Panc1 (cell line): Measurements from ENCODE around the gene CRB2. TPM values are rescaled to one million over a fixed set of nuclear protein-coding genes. Genes with fewer than 3 reads are reported as not detected.

Experiments used
- ATAC-seq: fragments of 200-7000 bp; cut with Tn5 transposase; 2 replicates; pipeline ENCODE4 v1.9.1; 2020; ENCODE audit warnings: mild to moderate bottlenecking, moderate library complexity
- BruUV-seq: library from RNA; stranded (reverse); fragments of 400-500 nt; replicated peaks from 2 replicates; lab custom pipeline; 2021; lab: Mats Ljungman, UMichigan
- CTCF ChIA-PET: fragments of 300-600 bp; sonication (Branson Sonifier 250); formaldehyde crosslinking; loops from one replicate; lab custom pipeline; 2022; ENCODE audit warnings: antibody characterized with exemption; lab: Charles Lee
- POLR2A ChIA-PET: fragments of 300-600 bp; sonication (Branson Sonifier 250); formaldehyde crosslinking; loops from one replicate; lab custom pipeline; 2022; ENCODE audit warnings: antibody characterized with exemption; lab: Charles Lee
- DNase-seq: peaks from one replicate; pipeline ENCODE4 v3.0.0-alpha.2; 2010; ENCODE audit warnings: low read depth, low spot score
- H3K27ac ChIP-seq: 2 replicates; pipeline ENCODE4 v1.5.1; 2011; ENCODE audit warnings: mild to moderate bottlenecking, low read length, inconsistent platforms
- H3K27me3 ChIP-seq: fragments of 200-500 bp; sonication (Bioruptor generic); 2 replicates; pipeline ENCODE4 v1.6.0; 2014; ENCODE audit warnings: low read length, inconsistent platforms; ENCODE audit not compliant: control insufficient read depth, insufficient read depth
- H3K36me3 ChIP-seq: fragments of 200-500 bp; sonication (Bioruptor generic); 2 replicates; pipeline ENCODE4 v1.5.1; 2014; ENCODE audit warnings: inconsistent platforms, mild to moderate bottlenecking, low read length, moderate library complexity; ENCODE audit not compliant: control insufficient read depth, insufficient read depth
- H3K4me1 ChIP-seq: 2 replicates; pipeline ENCODE4 v1.5.1; 2011; ENCODE audit warnings: inconsistent platforms, mild to moderate bottlenecking, low read length, moderate library complexity; ENCODE audit not compliant: control insufficient read depth, insufficient read depth
- H3K4me3 ChIP-seq, 2 experiments: 2 replicates each; pipeline ENCODE4 v1.5.1; 2011 to 2012; ENCODE audit warnings: low read depth in 2 of 2, low read length in 2 of 2, mild to moderate bottlenecking in 2 of 2, inconsistent platforms in 1 of 2, moderate library complexity in 1 of 2
- H3K9me3 ChIP-seq: fragments of 200-500 bp; sonication (Bioruptor generic); 2 replicates; pipeline ENCODE4 v1.5.1; 2014; ENCODE audit warnings: low read depth, mild to moderate bottlenecking, inconsistent platforms, low read length, moderate library complexity; ENCODE audit not compliant: control insufficient read depth, insufficient read depth
- CTCF ChIP-seq: fragments of 450-650 bp; IDR thresholded peaks from 2 replicates; pipeline ENCODE4 v1.5.1; 2017; ENCODE audit warnings: mild to moderate bottlenecking
- POLR2AphosphoS5 ChIP-seq: IDR thresholded peaks from 2 replicates; pipeline ENCODE4 v1.6.1; 2012; ENCODE audit warnings: mild to moderate bottlenecking, low read depth, low read length, moderate library complexity
- SIN3A ChIP-seq: IDR thresholded peaks from 2 replicates; pipeline ENCODE4 v1.6.1; 2012; ENCODE audit warnings: low read depth, mild to moderate bottlenecking, low read length, moderate library complexity, borderline replicate concordance; ENCODE audit not compliant: insufficient read depth
- TCF7L2 ChIP-seq: IDR thresholded peaks from 2 replicates; pipeline ENCODE4 v1.6.1; 2011; ENCODE audit warnings: mild to moderate bottlenecking, low read depth, low read length, inconsistent platforms
- in situ Hi-C: cut with HindIII; loops from 2 replicates; pipeline ENCODE4 v1.10.0; 2016; ENCODE audit warnings: low sequenced_read_pairs, low pct_unique_long_range_greater_than_20kb
- intact Hi-C: fragments of 100-400 bp; cut with micrococcal nuclease; formaldehyde crosslinking; loops from one replicate; pipeline ENCODE4 v1.10.0; 2022; ENCODE audit not compliant: unreplicated experiment
- total RNA-seq: library from RNA; stranded (reverse); gene quantifications from one replicate; pipeline ENCODE4 v1.2.1, GENCODE V29; 2021; ENCODE audit not compliant: unreplicated experiment
- TF ChIP-seq, protein P1 (sequence below), 2 experiments: IDR thresholded peaks; 2 replicates each; pipeline ENCODE4 v1.6.1; 2011 to 2012; ENCODE audit warnings: low read depth in 2 of 2, control low read depth in 1 of 2, low read length in 1 of 2, mild to moderate bottlenecking in 1 of 2, moderate library complexity in 1 of 2; ENCODE audit not compliant: insufficient read depth in 1 of 2

CRB2 gene
- total RNA-seq, 1 experiment from 2014 or later: 0.05 TPM

DNA sequence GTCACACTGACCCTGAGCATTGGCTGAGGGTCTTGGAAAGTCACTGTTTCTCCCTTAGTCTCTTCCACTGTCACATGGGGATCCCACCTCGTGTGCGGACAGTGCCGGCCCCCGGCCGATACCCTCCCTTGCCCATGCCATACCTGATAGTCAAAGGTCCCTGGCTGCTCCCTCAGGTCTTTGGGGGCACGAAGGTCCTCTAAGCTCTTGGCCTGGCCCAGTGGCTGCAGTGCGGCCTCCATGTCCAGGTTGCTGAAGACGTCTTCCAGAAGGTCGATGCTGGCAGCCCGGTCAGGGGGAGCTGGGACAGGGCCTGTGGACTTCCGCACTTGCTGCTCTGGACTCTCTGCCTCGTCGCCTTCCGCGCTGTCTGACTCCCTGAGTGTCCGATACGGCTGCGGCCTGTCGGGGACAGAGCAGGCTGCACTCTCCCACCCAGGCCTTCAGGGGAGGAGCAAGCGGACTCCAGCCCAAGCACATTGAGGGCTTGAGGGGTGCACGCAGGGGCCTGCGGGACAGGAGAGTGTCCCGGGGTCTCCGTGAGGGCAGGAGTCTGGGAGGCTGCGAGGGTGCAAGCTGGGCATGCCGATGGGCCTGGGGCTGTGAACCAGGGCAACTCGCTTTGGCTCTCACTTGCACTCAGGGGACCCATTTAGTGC lies 27.6 kb downstream of the CRB2 start:
- CTCF ChIA-PET: interaction anchor here (0.6 kb wide), 1 partner anchor 28 kb away, joined by 5 read pairs; no protein-coding TSS in a partner anchor
- ATAC-seq (no peak), DNase-seq (no peak)
- TF ChIP-seq, protein P1, sequence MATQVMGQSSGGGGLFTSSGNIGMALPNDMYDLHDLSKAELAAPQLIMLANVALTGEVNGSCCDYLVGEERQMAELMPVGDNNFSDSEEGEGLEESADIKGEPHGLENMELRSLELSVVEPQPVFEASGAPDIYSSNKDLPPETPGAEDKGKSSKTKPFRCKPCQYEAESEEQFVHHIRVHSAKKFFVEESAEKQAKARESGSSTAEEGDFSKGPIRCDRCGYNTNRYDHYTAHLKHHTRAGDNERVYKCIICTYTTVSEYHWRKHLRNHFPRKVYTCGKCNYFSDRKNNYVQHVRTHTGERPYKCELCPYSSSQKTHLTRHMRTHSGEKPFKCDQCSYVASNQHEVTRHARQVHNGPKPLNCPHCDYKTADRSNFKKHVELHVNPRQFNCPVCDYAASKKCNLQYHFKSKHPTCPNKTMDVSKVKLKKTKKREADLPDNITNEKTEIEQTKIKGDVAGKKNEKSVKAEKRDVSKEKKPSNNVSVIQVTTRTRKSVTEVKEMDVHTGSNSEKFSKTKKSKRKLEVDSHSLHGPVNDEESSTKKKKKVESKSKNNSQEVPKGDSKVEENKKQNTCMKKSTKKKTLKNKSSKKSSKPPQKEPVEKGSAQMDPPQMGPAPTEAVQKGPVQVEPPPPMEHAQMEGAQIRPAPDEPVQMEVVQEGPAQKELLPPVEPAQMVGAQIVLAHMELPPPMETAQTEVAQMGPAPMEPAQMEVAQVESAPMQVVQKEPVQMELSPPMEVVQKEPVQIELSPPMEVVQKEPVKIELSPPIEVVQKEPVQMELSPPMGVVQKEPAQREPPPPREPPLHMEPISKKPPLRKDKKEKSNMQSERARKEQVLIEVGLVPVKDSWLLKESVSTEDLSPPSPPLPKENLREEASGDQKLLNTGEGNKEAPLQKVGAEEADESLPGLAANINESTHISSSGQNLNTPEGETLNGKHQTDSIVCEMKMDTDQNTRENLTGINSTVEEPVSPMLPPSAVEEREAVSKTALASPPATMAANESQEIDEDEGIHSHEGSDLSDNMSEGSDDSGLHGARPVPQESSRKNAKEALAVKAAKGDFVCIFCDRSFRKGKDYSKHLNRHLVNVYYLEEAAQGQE (IDR thresholded peaks at IDR 0.05; ENCODE audit: insufficient read depth in 1 of 2, low read depth in 2 of 2, low read length in 1 of 2): no peak
- Histone ChIP-seq H3K27me3 (no peaks in the 10 kb centered on the region), H3K9me3 (no peaks in the 10 kb centered on the region), H3K27ac (no peak overlapping the region), H3K4me3 (no peak overlapping the region), H3K36me3 (no peaks in the 10 kb centered on the region), H3K4me1 (no peaks in the 10 kb centered on the region)
- no TSS peak for BruUV-seq
- POLR2A ChIA-PET: no interaction called here
- in situ Hi-C loops (no loop called here), intact Hi-C loops (loop anchor here (2.0 kb wide), 1 partner anchor 29 kb away; no protein-coding TSS in a partner anchor)

DNA sequence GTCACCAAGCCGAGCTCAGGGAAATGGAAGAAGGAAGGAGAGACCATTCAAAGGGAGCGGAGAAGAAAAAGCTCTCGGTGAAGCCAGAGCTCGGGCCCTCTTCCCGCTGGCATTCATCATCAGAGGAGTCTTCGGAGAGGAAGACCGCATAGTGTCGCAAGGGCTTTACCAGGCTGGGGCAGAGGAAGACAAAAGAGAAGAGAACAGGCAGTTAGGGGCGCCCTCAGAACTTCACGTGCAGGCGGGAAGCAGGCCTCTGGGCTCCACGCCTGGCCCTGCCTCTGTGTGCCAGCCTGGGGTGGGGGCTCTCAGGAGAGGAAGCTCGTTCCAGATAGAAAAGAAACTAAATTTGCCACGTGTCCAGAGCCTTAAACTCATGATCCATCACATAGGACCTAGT lies 31.7 kb downstream of the CRB2 start:
- CTCF ChIA-PET: no interaction called here
- POLR2A ChIA-PET: interaction anchor here (0.6 kb wide), 1 partner anchor 33 kb away, joined by 12 read pairs; no protein-coding TSS in a partner anchor
- Histone ChIP-seq H3K27me3 (no peaks in the 10 kb centered on the region), H3K4me3 (no peak overlapping the region), H3K36me3 (no peaks in the 10 kb centered on the region), H3K4me1 (no peaks in the 10 kb centered on the region), H3K27ac (no peak overlapping the region), H3K9me3 (no peaks in the 10 kb centered on the region)
- no peak for DNase-seq
- in situ Hi-C loops (no loop called here), intact Hi-C loops (no loop called here)
- BruUV-seq: no TSS peak
- ATAC-seq: no peak
- TF ChIP-seq POLR2AphosphoS5 (no peak), CTCF (no peak), SIN3A (no peak), TCF7L2 (no peak)
- TF ChIP-seq, protein P1 (IDR thresholded peaks at IDR 0.05; ENCODE audit: insufficient read depth in 1 of 2, low read depth in 2 of 2, low read length in 1 of 2): no peak
